ENCODE data around the gene CBX1.

The CBX1 gene

DNA sequence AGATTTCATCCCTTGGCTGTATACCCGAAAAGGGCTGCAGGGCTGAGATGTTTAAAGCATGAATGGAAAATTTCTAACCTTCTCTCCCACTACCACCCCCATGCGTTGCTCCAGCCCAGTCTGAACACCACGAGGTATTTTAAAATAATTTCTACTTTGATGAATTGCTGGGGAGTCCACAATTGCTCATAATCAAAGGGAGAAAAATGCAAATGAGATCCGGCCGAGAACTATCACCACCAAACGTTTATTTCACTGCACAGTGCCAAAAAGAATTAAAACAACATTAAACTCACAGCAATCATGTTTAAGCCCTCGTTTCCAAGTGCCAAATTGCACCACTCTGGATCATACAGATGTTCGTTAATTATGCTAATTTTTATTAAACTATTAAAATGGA, 43.0 kb upstream of the CBX1 start:
- H3K36me3 ChIP-seq (replicated peaks; ENCODE audit: insufficient read depth, low read length): no peaks in the 10 kb centered on the region
- H3K4me2 ChIP-seq (ENCODE audit: low read depth, low read length): no peak overlapping the region
- H3K27ac ChIP-seq (ENCODE audit: low read length): no peak overlapping the region
- H3K4me3 ChIP-seq (ENCODE audit: low read length): no peak overlapping the region
- no peaks in the 10 kb centered on the region for H3K9me2 ChIP-seq (replicated peaks; ENCODE audit: insufficient read depth, low read length)
- no peaks in the 10 kb centered on the region for H3K9me3 ChIP-seq (replicated peaks; ENCODE audit: insufficient read depth, low read length)
- DNase-seq: no peak
- TF ChIP-seq EZH2 (optimal IDR thresholded peaks at IDR 0.05; ENCODE audit: low read depth, low read length) (no peak), EZH2phosphoT487 (IDR thresholded peaks at IDR 0.05; ENCODE audit: low read length) (no peak)
- TF ChIP-seq, protein P1, sequence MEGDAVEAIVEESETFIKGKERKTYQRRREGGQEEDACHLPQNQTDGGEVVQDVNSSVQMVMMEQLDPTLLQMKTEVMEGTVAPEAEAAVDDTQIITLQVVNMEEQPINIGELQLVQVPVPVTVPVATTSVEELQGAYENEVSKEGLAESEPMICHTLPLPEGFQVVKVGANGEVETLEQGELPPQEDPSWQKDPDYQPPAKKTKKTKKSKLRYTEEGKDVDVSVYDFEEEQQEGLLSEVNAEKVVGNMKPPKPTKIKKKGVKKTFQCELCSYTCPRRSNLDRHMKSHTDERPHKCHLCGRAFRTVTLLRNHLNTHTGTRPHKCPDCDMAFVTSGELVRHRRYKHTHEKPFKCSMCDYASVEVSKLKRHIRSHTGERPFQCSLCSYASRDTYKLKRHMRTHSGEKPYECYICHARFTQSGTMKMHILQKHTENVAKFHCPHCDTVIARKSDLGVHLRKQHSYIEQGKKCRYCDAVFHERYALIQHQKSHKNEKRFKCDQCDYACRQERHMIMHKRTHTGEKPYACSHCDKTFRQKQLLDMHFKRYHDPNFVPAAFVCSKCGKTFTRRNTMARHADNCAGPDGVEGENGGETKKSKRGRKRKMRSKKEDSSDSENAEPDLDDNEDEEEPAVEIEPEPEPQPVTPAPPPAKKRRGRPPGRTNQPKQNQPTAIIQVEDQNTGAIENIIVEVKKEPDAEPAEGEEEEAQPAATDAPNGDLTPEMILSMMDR (IDR thresholded peaks at IDR 0.05; ENCODE audit: low read length): no peak
- no peaks in the 10 kb centered on the region for H3F3A ChIP-seq (ENCODE audit: insufficient read depth, low read length)
- no peaks in the 10 kb centered on the region for H3K79me2 ChIP-seq (ENCODE audit: low read length)
- H2AFZ ChIP-seq (ENCODE audit: low read length): no peak overlapping the region
- no peaks in the 10 kb centered on the region for H4K20me1 ChIP-seq (ENCODE audit: insufficient read depth, low read length)
- H3K4me1 ChIP-seq (ENCODE audit: low read length): peaks cover 6% of the 10 kb centered on the region; the same call in 1 of the 2 replicates
- no peaks in the 10 kb centered on the region for H3K27me3 ChIP-seq (replicated peaks; ENCODE audit: insufficient read depth, low read length)
- no peak overlapping the region for H3K9ac ChIP-seq (ENCODE audit: low read length)

DNA sequence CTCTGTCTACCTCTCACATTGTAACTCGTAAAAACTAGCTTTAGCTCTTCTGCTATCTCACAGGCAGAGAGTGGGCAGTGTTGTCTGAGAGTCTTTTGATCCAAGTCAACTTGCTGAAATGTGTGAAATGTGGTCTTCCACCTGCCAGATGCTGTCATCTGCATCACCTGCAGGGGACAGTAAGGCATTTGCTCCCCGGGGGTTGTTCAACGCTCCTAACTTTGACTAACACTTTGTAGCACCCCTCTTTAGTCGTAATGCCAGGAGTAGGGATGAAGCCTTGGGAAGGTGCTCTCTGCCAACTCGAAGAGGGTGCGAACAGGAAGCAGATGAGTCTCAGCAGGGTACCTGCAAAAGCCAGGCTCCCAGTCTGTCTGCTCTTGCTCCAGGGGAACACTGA, 42.4 kb upstream of the CBX1 start:
- H3K4me1 ChIP-seq (ENCODE audit: low read length): peaks cover 6% of the 10 kb centered on the region; the same call in 1 of the 2 replicates
- H3K27ac ChIP-seq (ENCODE audit: low read length): no peak overlapping the region
- H3K9ac ChIP-seq (ENCODE audit: low read length): no peak overlapping the region
- H3K36me3 ChIP-seq (replicated peaks; ENCODE audit: insufficient read depth, low read length): no peaks in the 10 kb centered on the region
- H3K9me2 ChIP-seq (replicated peaks; ENCODE audit: insufficient read depth, low read length): no peaks in the 10 kb centered on the region
- no peak overlapping the region for H3K4me3 ChIP-seq (ENCODE audit: low read length)
- H2AFZ ChIP-seq (ENCODE audit: low read length): no peak overlapping the region
- no peaks in the 10 kb centered on the region for H3K9me3 ChIP-seq (replicated peaks; ENCODE audit: insufficient read depth, low read length)
- TF ChIP-seq EZH2 (optimal IDR thresholded peaks at IDR 0.05; ENCODE audit: low read depth, low read length): no peak
- TF ChIP-seq, protein P1 (IDR thresholded peaks at IDR 0.05; ENCODE audit: low read length): no peak
- TF ChIP-seq EZH2phosphoT487 (IDR thresholded peaks at IDR 0.05; ENCODE audit: low read length): no peak
- H3F3A ChIP-seq (ENCODE audit: insufficient read depth, low read length): no peaks in the 10 kb centered on the region
- no peak for DNase-seq
- no peaks in the 10 kb centered on the region for H3K27me3 ChIP-seq (replicated peaks; ENCODE audit: insufficient read depth, low read length)
- H3K79me2 ChIP-seq (ENCODE audit: low read length): no peaks in the 10 kb centered on the region
- no peak overlapping the region for H3K4me2 ChIP-seq (ENCODE audit: low read depth, low read length)
- H4K20me1 ChIP-seq (ENCODE audit: insufficient read depth, low read length): no peaks in the 10 kb centered on the region

DNA sequence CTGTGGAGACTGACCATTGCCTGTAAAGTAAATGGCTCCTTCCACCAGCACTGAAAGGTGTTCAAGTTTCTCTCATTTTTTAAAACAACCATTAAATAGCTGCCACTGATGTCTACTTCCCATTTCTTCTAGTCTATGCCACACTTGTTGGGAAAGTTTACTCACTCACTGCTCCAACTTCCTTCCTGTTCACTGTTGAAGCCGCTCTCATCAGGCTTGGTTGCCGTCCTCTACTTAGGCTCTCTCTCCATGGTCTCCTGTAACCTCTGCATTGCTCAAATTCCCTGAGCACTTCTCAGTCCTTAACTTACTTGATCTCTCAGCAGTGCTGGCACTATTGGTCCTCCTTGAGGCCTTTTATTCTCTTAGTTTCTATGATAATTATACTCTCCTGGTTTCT, 38.7 kb upstream of the CBX1 start:
- no peak overlapping the region for H3K27ac ChIP-seq (ENCODE audit: low read length)
- DNase-seq: no peak
- H3K4me2 ChIP-seq (ENCODE audit: low read depth, low read length): no peak overlapping the region
- H3F3A ChIP-seq (ENCODE audit: insufficient read depth, low read length): no peaks in the 10 kb centered on the region
- no peaks in the 10 kb centered on the region for H3K9me3 ChIP-seq (replicated peaks; ENCODE audit: insufficient read depth, low read length)
- no peaks in the 10 kb centered on the region for H3K27me3 ChIP-seq (replicated peaks; ENCODE audit: insufficient read depth, low read length)
- no peak overlapping the region for H3K4me3 ChIP-seq (ENCODE audit: low read length)
- no peak overlapping the region for H3K9ac ChIP-seq (ENCODE audit: low read length)
- TF ChIP-seq EZH2phosphoT487 (IDR thresholded peaks at IDR 0.05; ENCODE audit: low read length): no peak
- TF ChIP-seq, protein P1 (IDR thresholded peaks at IDR 0.05; ENCODE audit: low read length): no peak
- TF ChIP-seq EZH2 (optimal IDR thresholded peaks at IDR 0.05; ENCODE audit: low read depth, low read length): no peak
- no peaks in the 10 kb centered on the region for H3K9me2 ChIP-seq (replicated peaks; ENCODE audit: insufficient read depth, low read length)
- H3K79me2 ChIP-seq (ENCODE audit: low read length): no peaks in the 10 kb centered on the region
- no peak overlapping the region for H2AFZ ChIP-seq (ENCODE audit: low read length)
- no peaks in the 10 kb centered on the region for H3K4me1 ChIP-seq (ENCODE audit: low read length)
- no peaks in the 10 kb centered on the region for H3K36me3 ChIP-seq (replicated peaks; ENCODE audit: insufficient read depth, low read length)
- no peaks in the 10 kb centered on the region for H4K20me1 ChIP-seq (ENCODE audit: insufficient read depth, low read length)
